Heart left ventricle (tissue), 16 donors: ENCODE results near the gene FAM193B. TPM values are rescaled to one million over a fixed set of nuclear protein-coding genes. Genes with fewer than 3 reads are reported as not detected.

Experiments used
- ATAC-seq, 4 donors: fragments of 200-7000 bp; cut with Tn5 transposase; one replicate each; pipeline ENCODE4 v1.9.1; 2020 to 2022; ENCODE audit warnings: moderate library complexity in 4 of 4, mild to moderate bottlenecking in 3 of 4, moderate number of reproducible peaks in 1 of 4
- DNase-seq, 5 donors: peaks; one replicate each; pipeline ENCODE4 v3.0.0-alpha.2; 2020
- H3K27ac ChIP-seq, 12 donors: fragments of 200-600 bp; sonication (generic) in 4 of 12; one replicate each; pipeline versions ENCODE4 v1.5.0 to v1.8.0; 2016 to 2022; ENCODE audit warnings: mild to moderate bottlenecking in 2 of 12
- H3K27me3 ChIP-seq, 9 donors: fragments of 200-600 bp; sonication (generic) in 2 of 9; one replicate each; pipeline versions ENCODE4 v1.5.1 to v1.8.0; 2016 to 2022; ENCODE audit warnings: mild to moderate bottlenecking in 3 of 9
- H3K36me3 ChIP-seq, 9 donors: fragments of 200-600 bp; sonication (generic) in 2 of 9; one replicate each; pipeline versions ENCODE4 v1.5.0 to v1.8.0; 2018 to 2022; ENCODE audit warnings: mild to moderate bottlenecking in 2 of 9
- H3K4me1 ChIP-seq, 12 donors: fragments of 200-600 bp; sonication (generic) in 4 of 12; one replicate each; pipeline versions ENCODE4 v1.5.0 to v1.8.0; 2016 to 2022; ENCODE audit warnings: mild to moderate bottlenecking in 3 of 12
- H3K4me3 ChIP-seq, 12 donors: fragments of 200-600 bp; sonication (generic) in 4 of 12; one replicate each; pipeline versions ENCODE4 v1.5.0 to v1.8.0; 2017 to 2022; ENCODE audit warnings: mild to moderate bottlenecking in 9 of 12, moderate library complexity in 4 of 12
- H3K9me3 ChIP-seq, 12 donors: fragments of 200-600 bp; sonication (generic) in 4 of 12; one replicate each; pipeline versions ENCODE4 v1.5.0 to v1.8.0; 2016 to 2022; ENCODE audit warnings: mild to moderate bottlenecking in 1 of 12
- POLR2A ChIP-seq, 2 donors: fragments of 450-650 bp; IDR thresholded peaks; one replicate each; pipeline ENCODE4 v1.6.1; 2017; ENCODE audit warnings: antibody characterized with exemption in 2 of 2, mild to moderate bottlenecking in 2 of 2, moderate library complexity in 2 of 2
- WGBS, 4 donors: extraction: QIAGEN DNeasy Blood & Tissue Kit in 2 of 4; methylation state at CpG; one replicate each; pipeline versions ENCODE4 v1.1.5 to v1.1.7; 2013 to 2018; 5-methylcytosine and 5-hydroxymethylcytosine counted together
- intact Hi-C, 10 donors: fragments of 100-400 bp; cut with DNase I; formaldehyde crosslinking; loops; one replicate each; pipeline versions ENCODE4 v1.11.1 to v1.14.2; 2022
- polyA plus RNA-seq, 2 donors: library from polyadenylated mRNA; stranded (reverse); fragments of 200-250 nt; gene quantifications; one replicate each; pipeline ENCODE4 v1.2.3, GENCODE V29; 2013
- total RNA-seq, 9 donors: library from RNA; depleted of rRNA in 2 of 9; stranded (reverse); fragments of >200 nt in 2 of 9; fragmentation: NEBNext Ultra II Directional in 3 of 9; extraction: Animal tissue kit (Norgen Biotek cat#: 25700) in 3 of 9; gene quantifications; one replicate each; pipeline versions ENCODE4 v1.1.0 to v1.2.4, GENCODE V29; 2016 to 2023
- TF ChIP-seq, protein P1 (sequence below), 12 donors: fragments of 200-600 bp; sonication (generic) in 4 of 12; IDR thresholded peaks; one replicate each; pipeline versions ENCODE4 v1.5.0 to v1.8.0; 2018 to 2022; ENCODE audit warnings: antibody characterized with exemption in 12 of 12, mild to moderate bottlenecking in 5 of 12
- donor health status: ischemic (EF 13 %, LVEDD 7.1; RV severe dilation, severe dysfunction).
- donor health status: healthy with polysubstance abuse.
- donor health status: DM: no; HTN: yes; CAD: no.
- donor health status: DM: no; HTN: no; CAD: no.
- donor health status: ischemic (EF 25% LVEDD 6.9; RV normal size, moderate dysfunction).
- donor health status: ischemic (EF 25% LVEDD 5.7; RV mildly dilated, moderate dysfunction).
- donor health status: healthy.
- donor health status: DM: yes; HTN: yes; CAD: no.
- donor health status: ischemic (EF 35%, LVEDD 5.7; RV mildly dilated, moderate dysfunction).
- donor health status: nonischemic (EF 11% LVEDD 7.7; RV severe dilation, severe dysfunction).
- donor health status: DM: yes; HTN: yes; CAD: no.
- donor health status: PGD.
- donor health status: ischemic (EF 29% LVEDD 5.4; RV normal size, mild dysfunction).
- donor health status: nonischemic (EF 23%, LVEDD 6.1; RV moderate dilation, normal function).

The FAM193B gene
- total and polyA plus RNA-seq, 11 donors = 13.1 to 58.9 (median 20.2) TPM

DNA sequence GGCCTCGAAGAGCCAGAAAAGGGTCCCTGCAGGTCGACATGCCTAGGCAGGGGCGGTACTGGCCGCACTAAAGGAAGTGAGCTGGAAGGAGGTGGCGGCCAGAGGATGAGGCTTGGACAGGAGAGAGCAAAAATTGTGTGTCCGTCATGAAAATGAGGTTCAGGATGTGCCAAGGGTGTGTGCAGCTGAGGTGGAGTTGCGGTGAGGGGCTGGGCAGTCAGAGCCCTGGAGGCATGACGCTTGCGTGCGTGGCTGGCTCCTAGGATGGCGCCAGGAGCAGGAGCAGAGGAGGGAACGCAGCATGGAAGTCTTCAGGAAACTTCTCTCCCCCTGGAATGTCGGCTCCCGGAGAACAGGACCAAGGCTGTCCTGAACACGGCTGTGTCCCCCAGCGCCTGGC, 51.5 kb downstream of the FAM193B start:
- intact Hi-C loops = loop anchor here in 4 of 10 donors (5.0 to 10.0 kb wide), 4 partner anchors 96 to 188 kb away; partner anchors contain the start of genes F12 (in 1 of the 4), MXD3 (in 1 of the 4) and PFN3 (in 1 of the 4)

DNA sequence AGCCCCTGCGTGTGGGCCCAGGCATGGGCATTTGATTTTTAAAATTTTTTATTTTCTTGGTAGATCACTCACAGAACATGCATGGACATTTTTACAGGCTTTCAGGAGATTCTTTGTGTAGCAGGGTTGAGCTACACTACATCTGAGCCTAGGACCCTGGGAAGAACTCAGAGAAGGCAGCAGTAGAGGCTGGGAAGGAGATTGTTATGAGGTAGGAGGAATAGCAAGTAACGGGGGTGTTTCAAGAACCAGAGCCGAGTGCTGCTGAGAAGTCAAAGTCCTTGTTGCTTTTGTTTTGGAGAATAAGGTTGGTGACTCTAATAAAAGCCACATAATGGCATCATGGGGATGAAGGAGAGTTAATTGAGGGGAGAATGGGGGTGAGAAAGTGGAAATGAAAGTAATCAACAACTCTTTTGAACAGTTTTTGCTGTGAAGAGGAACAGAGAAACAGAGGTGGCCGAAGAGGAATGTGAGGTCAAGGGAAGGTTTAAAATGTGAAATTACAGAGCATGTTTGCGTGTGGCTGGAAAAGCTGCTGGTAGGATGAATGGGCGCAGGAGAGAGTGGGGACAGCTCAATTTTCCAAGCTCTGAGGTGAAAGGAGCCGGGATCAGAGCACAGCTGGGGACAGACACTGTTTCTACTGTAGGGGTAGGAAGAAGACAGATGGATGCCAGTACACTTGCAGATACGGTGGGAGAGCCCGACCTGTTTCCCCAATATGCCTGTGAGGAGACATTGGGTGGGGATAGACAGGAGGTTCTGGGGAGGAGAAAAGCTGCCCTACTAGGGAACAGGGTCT, 52.3 kb downstream of the FAM193B start:
- no peaks in the 10 kb centered on the region for H3K9me3 ChIP-seq
- H3K4me1 ChIP-seq = peaks cover 0 to 35% (median 18%) of the 10 kb centered on the region in 12 donors
- WGBS, 4 donors = 66 to 81% (median 72%) methylated on average over 9 of the region's 9 CpGs
- no peaks in the 10 kb centered on the region for H3K27me3 ChIP-seq
- H3K36me3 ChIP-seq = peaks cover 0 to 20% (median 0%) of the 10 kb centered on the region in 9 donors
- TF ChIP-seq, protein P1, sequence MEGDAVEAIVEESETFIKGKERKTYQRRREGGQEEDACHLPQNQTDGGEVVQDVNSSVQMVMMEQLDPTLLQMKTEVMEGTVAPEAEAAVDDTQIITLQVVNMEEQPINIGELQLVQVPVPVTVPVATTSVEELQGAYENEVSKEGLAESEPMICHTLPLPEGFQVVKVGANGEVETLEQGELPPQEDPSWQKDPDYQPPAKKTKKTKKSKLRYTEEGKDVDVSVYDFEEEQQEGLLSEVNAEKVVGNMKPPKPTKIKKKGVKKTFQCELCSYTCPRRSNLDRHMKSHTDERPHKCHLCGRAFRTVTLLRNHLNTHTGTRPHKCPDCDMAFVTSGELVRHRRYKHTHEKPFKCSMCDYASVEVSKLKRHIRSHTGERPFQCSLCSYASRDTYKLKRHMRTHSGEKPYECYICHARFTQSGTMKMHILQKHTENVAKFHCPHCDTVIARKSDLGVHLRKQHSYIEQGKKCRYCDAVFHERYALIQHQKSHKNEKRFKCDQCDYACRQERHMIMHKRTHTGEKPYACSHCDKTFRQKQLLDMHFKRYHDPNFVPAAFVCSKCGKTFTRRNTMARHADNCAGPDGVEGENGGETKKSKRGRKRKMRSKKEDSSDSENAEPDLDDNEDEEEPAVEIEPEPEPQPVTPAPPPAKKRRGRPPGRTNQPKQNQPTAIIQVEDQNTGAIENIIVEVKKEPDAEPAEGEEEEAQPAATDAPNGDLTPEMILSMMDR (IDR thresholded peaks at IDR 0.05) = no peak
- no peak for TF ChIP-seq POLR2A (IDR thresholded peaks at IDR 0.05)
- DNase-seq (no peak), ATAC-seq (no peak)
- no peak overlapping the region for H3K27ac ChIP-seq
- no peak overlapping the region for H3K4me3 ChIP-seq
- intact Hi-C loops = loop anchor here in 9 of 10 donors (1.0 to 10.0 kb wide), 10 partner anchors 46 to 187 kb away; partner anchors contain the start of genes F12 (in 1 of the 9), MXD3 (in 1 of the 9) and PFN3 (in 1 of the 9)

More for the DNA sequence above, 51.5 kb downstream of the FAM193B start:
- ATAC-seq = no peak
- TF ChIP-seq POLR2A (IDR thresholded peaks at IDR 0.05) = no peak
- TF ChIP-seq, protein P1 (IDR thresholded peaks at IDR 0.05) = no peak
- no peaks in the 10 kb centered on the region for H3K9me3 ChIP-seq
- no peaks in the 10 kb centered on the region for H3K27me3 ChIP-seq
- peaks cover 0 to 35% (median 17%) of the 10 kb centered on the region in 12 donors for H3K4me1 ChIP-seq
- peaks cover 0 to 20% (median 0%) of the 10 kb centered on the region in 9 donors for H3K36me3 ChIP-seq
- H3K27ac ChIP-seq = no peak overlapping the region
- H3K4me3 ChIP-seq = no peak overlapping the region
- no peak for DNase-seq
- 82 to 84% (median 83%) methylated on average over 15 to 16 of the region's 16 CpGs for WGBS, 4 donors

DNA sequence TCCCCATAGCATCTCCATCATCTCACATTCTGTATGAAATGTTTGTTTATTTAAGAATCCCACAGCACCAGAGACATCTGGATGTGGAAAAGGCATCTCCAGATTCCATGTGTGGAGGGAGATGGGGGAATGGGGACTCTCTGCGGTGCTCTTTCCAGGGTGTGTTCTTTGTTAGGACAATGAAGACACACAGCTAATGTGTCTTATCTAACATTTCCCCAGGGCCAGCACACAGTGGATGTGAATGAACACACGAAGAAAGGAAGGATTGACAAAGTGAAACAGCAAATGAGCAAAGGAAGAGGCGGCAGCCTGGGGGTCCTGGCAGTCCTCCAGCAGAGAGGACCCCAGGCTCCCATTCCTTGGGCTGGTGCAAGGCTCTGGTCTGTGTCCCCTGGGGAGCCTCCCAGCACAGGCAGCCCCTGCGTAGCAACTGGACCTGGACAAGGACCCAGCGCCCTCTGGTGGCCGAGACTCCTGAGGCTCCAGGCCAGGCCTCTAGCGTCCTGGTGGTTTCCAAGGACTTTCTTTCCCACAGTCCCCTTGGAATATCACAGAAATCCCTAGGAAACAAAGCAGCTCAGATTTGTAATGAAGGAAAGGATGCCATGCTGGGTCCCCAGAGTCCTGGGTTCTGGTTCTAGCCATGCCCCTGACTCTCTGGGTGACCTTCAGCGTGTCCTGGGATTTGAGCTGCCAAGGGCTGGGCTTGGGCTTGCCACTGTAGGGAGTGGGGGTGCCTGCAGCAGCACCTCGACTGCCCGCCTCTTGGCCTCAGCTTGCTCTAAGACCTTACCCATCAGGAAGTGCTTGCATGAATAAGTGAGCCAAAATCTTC, 53.5 kb downstream of the FAM193B start:
- no peaks in the 10 kb centered on the region for H3K9me3 ChIP-seq
- H3K36me3 ChIP-seq = peaks cover 0 to 20% (median 0%) of the 10 kb centered on the region in 9 donors
- DNase-seq = peak; percentile 91 to 96 (median 94)
- peaks cover 5 to 43% (median 25%) of the 10 kb centered on the region in 12 donors for H3K4me1 ChIP-seq
- H3K4me3 ChIP-seq = no peak overlapping the region
- TF ChIP-seq, protein P1 (IDR thresholded peaks at IDR 0.05) = peak; percentile 92 to 99 (median 96)
- no peak for TF ChIP-seq POLR2A (IDR thresholded peaks at IDR 0.05)
- intact Hi-C loops = loop anchor here in 9 of 10 donors (1.0 to 10.0 kb wide), 10 partner anchors 45 to 186 kb away; partner anchors contain the start of genes F12 (in 1 of the 9), MXD3 (in 1 of the 9) and PFN3 (in 1 of the 9)
- H3K27me3 ChIP-seq = no peaks in the 10 kb centered on the region
- H3K27ac ChIP-seq = peak overlapping the region in 9 of 12 donors; percentile 1 to 53 (median 38)
- WGBS, 4 donors = 8 to 21% (median 17%) methylated on average over 9 to 10 of the region's 10 CpGs
- ATAC-seq = peak; percentile 21 to 54 (median 43)
